ENCODE measurements around the gene CD34.

The CD34 gene

GRCh38 chr1:207851696-207852095 is 59.2 kb downstream of the CD34 start:
- Histone ChIP-seq H3K36me3 (ENCODE audit: control insufficient read depth in 5 of 5, insufficient read depth in 5 of 5, low read length in 5 of 5) (peaks cover 0 to 15% (median 9%) of the 10 kb centered on the region in 5 donors), H3K4me1 (ENCODE audit: control insufficient read depth in 5 of 5, insufficient read depth in 5 of 5, low read length in 5 of 5) (peaks cover 12 to 68% (median 46%) of the 10 kb centered on the region in 5 donors), H3K4me3 (ENCODE audit: low read depth in 1 of 5, low read length in 5 of 5) (no peak overlapping the region), H3K27ac (ENCODE audit: low read depth, low read length) (peak overlapping the region; percentile 43), H3K9ac (ENCODE audit: low read length in 5 of 5) (no peak overlapping the region), H3K9me3 (ENCODE audit: control insufficient read depth in 5 of 5, low read length in 5 of 5) (no peaks in the 10 kb centered on the region), H3K27me3 (ENCODE audit: control insufficient read depth in 5 of 5, insufficient read depth in 4 of 5, low read length in 5 of 5) (no peaks in the 10 kb centered on the region)

- no peak overlapping the region for H3K4me3 ChIP-seq (ENCODE audit: low read depth in 1 of 5, low read length in 5 of 5)
- no peak overlapping the region for H3K9ac ChIP-seq (ENCODE audit: low read length in 5 of 5)
- H3K4me1 ChIP-seq (ENCODE audit: control insufficient read depth in 5 of 5, insufficient read depth in 5 of 5, low read length in 5 of 5): peaks cover 12 to 64% (median 41%) of the 10 kb centered on the region in 5 donors
- no peaks in the 10 kb centered on the region for H3K27me3 ChIP-seq (ENCODE audit: control insufficient read depth in 5 of 5, insufficient read depth in 4 of 5, low read length in 5 of 5)
- no peaks in the 10 kb centered on the region for H3K9me3 ChIP-seq (ENCODE audit: control insufficient read depth in 5 of 5, low read length in 5 of 5)
- H3K27ac ChIP-seq (ENCODE audit: low read depth, low read length): peak overlapping the region; percentile 43
- H3K36me3 ChIP-seq (ENCODE audit: control insufficient read depth in 5 of 5, insufficient read depth in 5 of 5, low read length in 5 of 5): peaks cover 0 to 9% (median 7%) of the 10 kb centered on the region in 5 donors
Measured at GRCh38 chr1:207850621-207851407, 60.1 kb downstream of the CD34 start.

GRCh38 chr1:207849646-207850045 is 61.3 kb downstream of the CD34 start:
- Histone ChIP-seq H3K27ac (ENCODE audit: low read depth, low read length) (peak overlapping the region; percentile 43), H3K4me3 (ENCODE audit: low read depth in 1 of 5, low read length in 5 of 5) (no peak overlapping the region), H3K4me1 (ENCODE audit: control insufficient read depth in 5 of 5, insufficient read depth in 5 of 5, low read length in 5 of 5) (peaks cover 12 to 66% (median 49%) of the 10 kb centered on the region in 5 donors), H3K9ac (ENCODE audit: low read length in 5 of 5) (no peak overlapping the region), H3K9me3 (ENCODE audit: control insufficient read depth in 5 of 5, low read length in 5 of 5) (no peaks in the 10 kb centered on the region), H3K36me3 (ENCODE audit: control insufficient read depth in 5 of 5, insufficient read depth in 5 of 5, low read length in 5 of 5) (peaks cover 0 to 9% (median 4%) of the 10 kb centered on the region in 5 donors), H3K27me3 (ENCODE audit: control insufficient read depth in 5 of 5, insufficient read depth in 4 of 5, low read length in 5 of 5) (no peaks in the 10 kb centered on the region)

- Histone ChIP-seq H3K9me3 (ENCODE audit: control insufficient read depth in 5 of 5, low read length in 5 of 5) (no peaks in the 10 kb centered on the region), H3K27me3 (ENCODE audit: control insufficient read depth in 5 of 5, insufficient read depth in 4 of 5, low read length in 5 of 5) (no peaks in the 10 kb centered on the region), H3K36me3 (ENCODE audit: control insufficient read depth in 5 of 5, insufficient read depth in 5 of 5, low read length in 5 of 5) (peaks cover 0 to 9% (median 4%) of the 10 kb centered on the region in 5 donors), H3K27ac (ENCODE audit: low read depth, low read length) (peak overlapping the region; percentile 1), H3K4me1 (ENCODE audit: control insufficient read depth in 5 of 5, insufficient read depth in 5 of 5, low read length in 5 of 5) (peaks cover 11 to 68% (median 53%) of the 10 kb centered on the region in 5 donors), H3K4me3 (ENCODE audit: low read depth in 1 of 5, low read length in 5 of 5) (no peak overlapping the region), H3K9ac (ENCODE audit: low read length in 5 of 5) (no peak overlapping the region)
Measured at GRCh38 chr1:207849016-207849415, 61.9 kb downstream of the CD34 start.

GRCh38 chr1:207848234-207848633 is 62.7 kb downstream of the CD34 start:
- H3K9ac ChIP-seq (ENCODE audit: low read length in 5 of 5): no peak overlapping the region
- H3K27me3 ChIP-seq (ENCODE audit: control insufficient read depth in 5 of 5, insufficient read depth in 4 of 5, low read length in 5 of 5): no peaks in the 10 kb centered on the region
- H3K27ac ChIP-seq (ENCODE audit: low read depth, low read length): peak overlapping the region; percentile 63
- H3K9me3 ChIP-seq (ENCODE audit: control insufficient read depth in 5 of 5, low read length in 5 of 5): no peaks in the 10 kb centered on the region
- H3K4me1 ChIP-seq (ENCODE audit: control insufficient read depth in 5 of 5, insufficient read depth in 5 of 5, low read length in 5 of 5): peaks cover 8 to 63% (median 49%) of the 10 kb centered on the region in 5 donors
- H3K36me3 ChIP-seq (ENCODE audit: control insufficient read depth in 5 of 5, insufficient read depth in 5 of 5, low read length in 5 of 5): peaks cover 0 to 9% (median 7%) of the 10 kb centered on the region in 5 donors
- H3K4me3 ChIP-seq (ENCODE audit: low read depth in 1 of 5, low read length in 5 of 5): no peak overlapping the region

GRCh38 chr1:207847116-207847515 is 63.8 kb downstream of the CD34 start:
- Histone ChIP-seq H3K9me3 (ENCODE audit: control insufficient read depth in 5 of 5, low read length in 5 of 5) (no peaks in the 10 kb centered on the region), H3K4me3 (ENCODE audit: low read depth in 1 of 5, low read length in 5 of 5) (no peak overlapping the region), H3K27me3 (ENCODE audit: control insufficient read depth in 5 of 5, insufficient read depth in 4 of 5, low read length in 5 of 5) (no peaks in the 10 kb centered on the region), H3K36me3 (ENCODE audit: control insufficient read depth in 5 of 5, insufficient read depth in 5 of 5, low read length in 5 of 5) (peaks cover 0 to 14% (median 8%) of the 10 kb centered on the region in 5 donors), H3K4me1 (ENCODE audit: control insufficient read depth in 5 of 5, insufficient read depth in 5 of 5, low read length in 5 of 5) (peaks cover 7 to 52% (median 38%) of the 10 kb centered on the region in 5 donors), H3K27ac (ENCODE audit: low read depth, low read length) (no peak overlapping the region), H3K9ac (ENCODE audit: low read length in 5 of 5) (no peak overlapping the region)

- peaks cover 0 to 10% (median 5%) of the 10 kb centered on the region in 5 donors for H3K36me3 ChIP-seq (ENCODE audit: control insufficient read depth in 5 of 5, insufficient read depth in 5 of 5, low read length in 5 of 5)
- no peaks in the 10 kb centered on the region for H3K27me3 ChIP-seq (ENCODE audit: control insufficient read depth in 5 of 5, insufficient read depth in 4 of 5, low read length in 5 of 5)
- H3K4me1 ChIP-seq (ENCODE audit: control insufficient read depth in 5 of 5, insufficient read depth in 5 of 5, low read length in 5 of 5): peaks cover 7 to 40% (median 28%) of the 10 kb centered on the region in 5 donors
- no peak overlapping the region for H3K27ac ChIP-seq (ENCODE audit: low read depth, low read length)
- H3K9ac ChIP-seq (ENCODE audit: low read length in 5 of 5): no peak overlapping the region
- H3K9me3 ChIP-seq (ENCODE audit: control insufficient read depth in 5 of 5, low read length in 5 of 5): no peaks in the 10 kb centered on the region
- no peak overlapping the region for H3K4me3 ChIP-seq (ENCODE audit: low read depth in 1 of 5, low read length in 5 of 5)
Measured at GRCh38 chr1:207845109-207845508, 65.8 kb downstream of the CD34 start.

- Histone ChIP-seq H3K4me1 (ENCODE audit: control insufficient read depth in 5 of 5, insufficient read depth in 5 of 5, low read length in 5 of 5) (peaks cover 7 to 33% (median 20%) of the 10 kb centered on the region in 5 donors), H3K9me3 (ENCODE audit: control insufficient read depth in 5 of 5, low read length in 5 of 5) (no peaks in the 10 kb centered on the region), H3K27ac (ENCODE audit: low read depth, low read length) (no peak overlapping the region)
Measured at GRCh38 chr1:207844371-207844770, 66.6 kb downstream of the CD34 start.

GRCh38 chr1:207842506-207842905 is 68.4 kb downstream of the CD34 start:
- H3K27ac ChIP-seq (ENCODE audit: low read depth, low read length): no peak overlapping the region
- no peak overlapping the region for H3K9ac ChIP-seq (ENCODE audit: low read length in 5 of 5)
- peaks cover 0 to 30% (median 19%) of the 10 kb centered on the region in 5 donors for H3K4me1 ChIP-seq (ENCODE audit: control insufficient read depth in 5 of 5, insufficient read depth in 5 of 5, low read length in 5 of 5)
- no peaks in the 10 kb centered on the region for H3K9me3 ChIP-seq (ENCODE audit: control insufficient read depth in 5 of 5, low read length in 5 of 5)
- H3K4me3 ChIP-seq (ENCODE audit: low read depth in 1 of 5, low read length in 5 of 5): no peak overlapping the region
- H3K27me3 ChIP-seq (ENCODE audit: control insufficient read depth in 5 of 5, insufficient read depth in 4 of 5, low read length in 5 of 5): no peaks in the 10 kb centered on the region
- H3K36me3 ChIP-seq (ENCODE audit: control insufficient read depth in 5 of 5, insufficient read depth in 5 of 5, low read length in 5 of 5): peaks cover 0 to 12% (median 7%) of the 10 kb centered on the region in 5 donors

More at GRCh38 chr1:207844371-207844770, 66.6 kb downstream of the CD34 start:
- Histone ChIP-seq H3K4me3 (ENCODE audit: low read depth in 1 of 5, low read length in 5 of 5) (no peak overlapping the region), H3K36me3 (ENCODE audit: control insufficient read depth in 5 of 5, insufficient read depth in 5 of 5, low read length in 5 of 5) (peaks cover 0 to 12% (median 7%) of the 10 kb centered on the region in 5 donors), H3K27me3 (ENCODE audit: control insufficient read depth in 5 of 5, insufficient read depth in 4 of 5, low read length in 5 of 5) (no peaks in the 10 kb centered on the region), H3K9ac (ENCODE audit: low read length in 5 of 5) (no peak overlapping the region)

GRCh38 chr1:207841901-207842300 is 69.0 kb downstream of the CD34 start:
- Histone ChIP-seq H3K4me1 (ENCODE audit: control insufficient read depth in 5 of 5, insufficient read depth in 5 of 5, low read length in 5 of 5) (peaks cover 0 to 30% (median 19%) of the 10 kb centered on the region in 5 donors), H3K27ac (ENCODE audit: low read depth, low read length) (no peak overlapping the region), H3K36me3 (ENCODE audit: control insufficient read depth in 5 of 5, insufficient read depth in 5 of 5, low read length in 5 of 5) (peaks cover 0 to 12% (median 7%) of the 10 kb centered on the region in 5 donors), H3K27me3 (ENCODE audit: control insufficient read depth in 5 of 5, insufficient read depth in 4 of 5, low read length in 5 of 5) (no peaks in the 10 kb centered on the region), H3K9ac (ENCODE audit: low read length in 5 of 5) (no peak overlapping the region), H3K4me3 (ENCODE audit: low read depth in 1 of 5, low read length in 5 of 5) (no peak overlapping the region), H3K9me3 (ENCODE audit: control insufficient read depth in 5 of 5, low read length in 5 of 5) (no peaks in the 10 kb centered on the region)
